Sigmoid colon (tissue), 4 donors: Measurements from ENCODE around the gene CNIH3.

Experiments used
- EP300 ChIP-seq, 4 donors: sonication (generic); formaldehyde crosslinking; IDR thresholded peaks; one replicate each; pipeline ENCODE4 v1.6.1; 2017; ENCODE audit warnings: antibody characterized with exemption in 4 of 4
- POLR2A ChIP-seq, 2 donors: fragments of 450-650 bp; IDR thresholded peaks; one replicate each; pipeline ENCODE4 v1.6.1; 2016; ENCODE audit warnings: antibody characterized with exemption in 2 of 2, mild to moderate bottlenecking in 2 of 2, moderate library complexity in 2 of 2
- POLR2AphosphoS5 ChIP-seq, 4 donors: sonication (generic); formaldehyde crosslinking; IDR thresholded peaks; one replicate each; pipeline ENCODE4 v1.6.1; 2017; ENCODE audit warnings: antibody characterized with exemption in 4 of 4
- TF ChIP-seq, protein P1 (sequence below), 4 experiments: fragments of 450-650 bp in 3 of 4; fragments of 200-600 bp in 1 of 4; IDR thresholded peaks; one replicate each; pipeline ENCODE4 v1.5.1; 2016 to 2019; ENCODE audit warnings: antibody characterized with exemption in 4 of 4, mild to moderate bottlenecking in 3 of 4, moderate library complexity in 2 of 4

DNA sequence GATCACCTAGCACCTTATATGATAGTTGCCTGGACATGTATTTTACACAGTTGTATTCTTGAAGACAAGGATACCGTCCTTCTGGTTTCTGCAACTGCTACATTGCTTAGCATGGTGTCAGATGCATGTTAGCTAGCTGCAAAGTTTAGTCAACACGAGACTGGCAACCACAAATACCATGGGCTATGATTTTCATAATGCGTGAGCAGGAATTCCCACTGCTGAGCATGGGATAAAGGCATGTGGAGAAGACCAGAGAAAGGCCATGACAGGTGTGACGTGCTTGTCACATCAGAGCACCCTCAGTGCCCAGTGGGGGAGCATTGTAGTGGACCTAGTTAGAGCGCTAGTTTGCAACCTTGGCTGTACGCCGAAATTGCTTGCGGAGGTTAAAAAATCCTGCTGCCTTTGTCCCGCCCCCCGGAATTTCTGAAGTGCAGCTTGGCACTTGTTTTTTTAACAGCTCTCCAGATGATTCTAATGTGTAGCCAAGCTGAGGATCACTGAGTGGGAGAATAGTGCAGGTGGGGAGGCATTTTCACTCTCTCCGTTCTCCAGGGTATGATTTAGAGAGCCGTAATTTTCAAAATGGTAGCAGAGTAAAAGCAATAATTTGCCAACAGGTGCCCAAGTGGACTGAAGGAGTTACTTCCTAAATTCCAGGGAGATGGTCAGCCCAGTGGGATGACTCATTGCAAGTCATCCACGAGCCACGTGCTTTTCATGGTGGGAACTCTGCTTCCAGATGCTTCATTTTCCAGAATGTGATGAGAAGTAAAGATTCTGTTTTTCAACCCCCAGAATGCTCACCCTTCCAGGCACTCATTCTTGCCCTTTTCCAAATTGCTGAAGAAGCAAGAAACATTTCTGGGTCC, 81.0 kb downstream of the CNIH3 start:
- TF ChIP-seq, protein P1, sequence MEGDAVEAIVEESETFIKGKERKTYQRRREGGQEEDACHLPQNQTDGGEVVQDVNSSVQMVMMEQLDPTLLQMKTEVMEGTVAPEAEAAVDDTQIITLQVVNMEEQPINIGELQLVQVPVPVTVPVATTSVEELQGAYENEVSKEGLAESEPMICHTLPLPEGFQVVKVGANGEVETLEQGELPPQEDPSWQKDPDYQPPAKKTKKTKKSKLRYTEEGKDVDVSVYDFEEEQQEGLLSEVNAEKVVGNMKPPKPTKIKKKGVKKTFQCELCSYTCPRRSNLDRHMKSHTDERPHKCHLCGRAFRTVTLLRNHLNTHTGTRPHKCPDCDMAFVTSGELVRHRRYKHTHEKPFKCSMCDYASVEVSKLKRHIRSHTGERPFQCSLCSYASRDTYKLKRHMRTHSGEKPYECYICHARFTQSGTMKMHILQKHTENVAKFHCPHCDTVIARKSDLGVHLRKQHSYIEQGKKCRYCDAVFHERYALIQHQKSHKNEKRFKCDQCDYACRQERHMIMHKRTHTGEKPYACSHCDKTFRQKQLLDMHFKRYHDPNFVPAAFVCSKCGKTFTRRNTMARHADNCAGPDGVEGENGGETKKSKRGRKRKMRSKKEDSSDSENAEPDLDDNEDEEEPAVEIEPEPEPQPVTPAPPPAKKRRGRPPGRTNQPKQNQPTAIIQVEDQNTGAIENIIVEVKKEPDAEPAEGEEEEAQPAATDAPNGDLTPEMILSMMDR (IDR thresholded peaks at IDR 0.05), result no peak
- no peak for TF ChIP-seq POLR2A (IDR thresholded peaks at IDR 0.05)
- TF ChIP-seq EP300 (IDR thresholded peaks at IDR 0.05), result no peak
- no peak for TF ChIP-seq POLR2AphosphoS5 (IDR thresholded peaks at IDR 0.05)
